NCI-H774 (cell line): ENCODE results near the gene SSTR4.

Experiments
- DNase-seq: peaks from one replicate; lab custom pipeline; 2025; lab: John Stamatoyannopoulos, UW

SSTR4 gene

GRCh38 chr20:23086931-23087411 is 51.9 kb downstream of the SSTR4 start:
- no peak for DNase-seq

- DNase-seq: no peak
These were observed 52.6 kb downstream of the SSTR4 start for GRCh38 chr20:23087587-23088251.
